Endothelial cell of umbilical vein (primary cell): Measurements from ENCODE around the gene ANKS1B.

Source experiments
- CTCF ChIP-seq, 2 donors: IDR thresholded peaks; 1 replicate in 1 of 2; 2 replicates in 1 of 2; pipeline ENCODE4 v1.5.1; 2011; ENCODE audit warnings: low read length in 2 of 2, mild to moderate bottlenecking in 2 of 2, moderate library complexity in 2 of 2, control low read depth in 1 of 2, inconsistent platforms in 1 of 2, low read depth in 1 of 2; ENCODE audit not compliant: insufficient read depth in 1 of 2; ENCODE audit errors: extremely low read depth in 1 of 2
- EZH2 ChIP-seq: IDR thresholded peaks from 2 replicates; pipeline ENCODE4 v1.6.1; 2012; ENCODE audit warnings: borderline replicate concordance, low read depth, mild to moderate bottlenecking, moderate library complexity, low read length, inconsistent platforms; ENCODE audit not compliant: severe bottlenecking
- MYC ChIP-seq: IDR thresholded peaks from one replicate; pipeline ENCODE4 v1.6.1; 2011; ENCODE audit warnings: mild to moderate bottlenecking, low read depth, low read length
- POLR2A ChIP-seq: IDR thresholded peaks from 2 replicates; pipeline ENCODE4 v1.6.1; 2012; ENCODE audit warnings: low read depth, mild to moderate bottlenecking, control low read depth, low read length
- POLR2AphosphoS5 ChIP-seq: IDR thresholded peaks from 2 replicates; pipeline ENCODE4 v1.6.1; 2012; ENCODE audit warnings: low read depth, mild to moderate bottlenecking, control low read depth, low read length, moderate library complexity; ENCODE audit not compliant: insufficient read depth

- TF ChIP-seq CTCF (IDR thresholded peaks at IDR 0.05; ENCODE audit: extremely low read depth in 1 of 2, insufficient read depth in 1 of 2, low read depth in 1 of 2, low read length in 2 of 2), result peak; percentile 23 to 34
- TF ChIP-seq MYC, result no peak
- TF ChIP-seq EZH2, result no peak
- no peak for TF ChIP-seq POLR2AphosphoS5
- TF ChIP-seq POLR2A, result no peak
These were observed 1045.4 kb downstream of the ANKS1B start for GRCh38 chr12:98939350-98939749.
